Mesenchymal stem cell (in vitro differentiated cells and primary cell): Measurements from ENCODE around the gene RERE.

ENCODE experiments used
- DNase-seq: peaks from one replicate; pipeline ENCODE4 v3.0.0-alpha.2; 2013
- H2AFZ ChIP-seq: one replicate; pipeline ENCODE4 v1.6.1; 2013; ENCODE audit warnings: low read depth, mild to moderate bottlenecking, control low read depth, inconsistent platforms, low read length, moderate library complexity
- H2AK5ac ChIP-seq: 2 replicates; pipeline ENCODE4 v1.6.1; 2013; ENCODE audit warnings: low read length, moderate library complexity, mild to moderate bottlenecking, inconsistent platforms; ENCODE audit not compliant: severe bottlenecking
- H2BK120ac ChIP-seq: one replicate; pipeline ENCODE4 v1.6.1; 2013; ENCODE audit warnings: low read depth, mild to moderate bottlenecking, inconsistent platforms, low read length, moderate library complexity
- H2BK12ac ChIP-seq, 2 experiments: one replicate each; pipeline ENCODE4 v1.6.1; 2013; ENCODE audit warnings: inconsistent platforms in 2 of 2, low read length in 2 of 2, mild to moderate bottlenecking in 2 of 2, moderate library complexity in 2 of 2, control low read depth in 1 of 2
- H2BK15ac ChIP-seq: one replicate; pipeline ENCODE4 v1.6.1; 2013; ENCODE audit warnings: mild to moderate bottlenecking, low read depth, inconsistent platforms; ENCODE audit not compliant: poor library complexity, severe bottlenecking
- H2BK5ac ChIP-seq: 2 replicates; pipeline ENCODE4 v1.6.1; 2013; ENCODE audit warnings: low read depth, mild to moderate bottlenecking, low read length, control low read depth, inconsistent platforms; ENCODE audit not compliant: poor library complexity, severe bottlenecking
- H3K14ac ChIP-seq, 2 experiments: one replicate each; pipeline ENCODE4 v1.6.1; 2013; ENCODE audit warnings: inconsistent platforms in 2 of 2, low read length in 2 of 2, control low read depth in 1 of 2, mild to moderate bottlenecking in 1 of 2, moderate library complexity in 1 of 2
- H3K18ac ChIP-seq, 2 experiments: one replicate each; pipeline ENCODE4 v1.6.1; 2013; ENCODE audit warnings: inconsistent platforms in 2 of 2, low read length in 2 of 2, control low read depth in 1 of 2, low read depth in 1 of 2, mild to moderate bottlenecking in 1 of 2
- H3K23ac ChIP-seq, 2 experiments: one replicate each; pipeline ENCODE4 v1.6.1; 2013; ENCODE audit warnings: inconsistent platforms in 2 of 2, low read length in 2 of 2, mild to moderate bottlenecking in 2 of 2, moderate library complexity in 2 of 2, control low read depth in 1 of 2
- H3K27ac ChIP-seq: 2 replicates; pipeline ENCODE4 v1.5.1; 2013; ENCODE audit warnings: mild to moderate bottlenecking, moderate library complexity, low read length, control low read depth, inconsistent platforms; ENCODE audit not compliant: poor library complexity, severe bottlenecking
- H3K27me3 ChIP-seq, 2 experiments: 2 replicates each; pipeline versions ENCODE4 v1.6.1 to v1.7.0; 2013; ENCODE audit warnings: low read length in 2 of 2, mild to moderate bottlenecking in 2 of 2, moderate library complexity in 2 of 2, control low read depth in 1 of 2, inconsistent platforms in 1 of 2; ENCODE audit not compliant: control insufficient read depth in 1 of 2, insufficient read depth in 1 of 2
- H3K36me3 ChIP-seq, 2 experiments: 2 replicates each; pipeline versions ENCODE4 v1.6.1 to v1.7.0; 2013; ENCODE audit warnings: low read length in 2 of 2, control low read depth in 1 of 2, inconsistent platforms in 1 of 2, low read depth in 1 of 2, mild to moderate bottlenecking in 1 of 2; ENCODE audit not compliant: insufficient read depth in 2 of 2, control insufficient read depth in 1 of 2
- H3K4ac ChIP-seq, 2 experiments: one replicate each; pipeline ENCODE4 v1.6.1; 2013; ENCODE audit warnings: inconsistent platforms in 2 of 2, low read length in 2 of 2, mild to moderate bottlenecking in 2 of 2, moderate library complexity in 2 of 2, control low read depth in 1 of 2, low read depth in 1 of 2
- H3K4me1 ChIP-seq: 2 replicates; pipeline ENCODE4 v1.6.1; 2013; ENCODE audit warnings: low read depth, low read length, control low read depth; ENCODE audit not compliant: control insufficient read depth, insufficient read depth
- H3K4me2 ChIP-seq: 2 replicates; pipeline ENCODE4 v1.6.1; 2013; ENCODE audit warnings: low read length, mild to moderate bottlenecking, inconsistent platforms; ENCODE audit not compliant: poor library complexity, severe bottlenecking
- H3K4me3 ChIP-seq, 2 experiments: 2 replicates each; pipeline versions ENCODE4 v1.5.1 to v1.7.0; 2013; ENCODE audit warnings: low read length in 2 of 2, mild to moderate bottlenecking in 2 of 2, control low read depth in 1 of 2, low read depth in 1 of 2; ENCODE audit not compliant: insufficient read depth in 1 of 2
- H3K79me1 ChIP-seq: replicated peaks from 2 replicates; pipeline ENCODE4 v1.6.1; 2013; ENCODE audit warnings: mild to moderate bottlenecking, control low read depth, low read length, inconsistent platforms; ENCODE audit not compliant: poor library complexity, severe bottlenecking
- H3K9ac ChIP-seq: 2 replicates; pipeline ENCODE4 v1.7.0; 2013; ENCODE audit warnings: mild to moderate bottlenecking, low read length, moderate library complexity
- H3K9me3 ChIP-seq: 2 replicates; pipeline ENCODE4 v1.7.0; 2013; ENCODE audit warnings: mild to moderate bottlenecking, low read length; ENCODE audit not compliant: control insufficient read depth
- H4K8ac ChIP-seq: one replicate; pipeline ENCODE4 v1.6.1; 2013; ENCODE audit warnings: inconsistent platforms, mild to moderate bottlenecking, low read length, moderate library complexity
- H4K91ac ChIP-seq: one replicate; pipeline ENCODE4 v1.6.1; 2013; ENCODE audit warnings: mild to moderate bottlenecking, low read length, inconsistent platforms
- WGBS: methylation state at CpG from one replicate; pipeline ENCODE4 v1.1.7; 2013; ENCODE audit warnings: mixed read lengths; 5-methylcytosine and 5-hydroxymethylcytosine counted together

RERE gene

GRCh38 chr1:8745749-8746390 lies 71.6 kb downstream of the RERE start:
- H2BK120ac ChIP-seq: no peak overlapping the region

GRCh38 chr1:8745346-8745745 lies 72.1 kb downstream of the RERE start:
- Histone ChIP-seq H3K4ac (no peak overlapping the region), H3K23ac (no peak overlapping the region), H2BK12ac (no peak overlapping the region), H3K4me1 (peaks cover 7% of the 10 kb centered on the region), H2BK5ac (no peak overlapping the region), H3K36me3 (no peaks in the 10 kb centered on the region), H2BK120ac (no peak overlapping the region), H2AFZ (no peak overlapping the region), H3K14ac (no peak overlapping the region), H3K4me2 (no peak overlapping the region), H3K18ac (no peak overlapping the region), H3K9ac (no peak overlapping the region), H3K4me3 (no peak overlapping the region), H4K8ac (no peak overlapping the region), H3K27me3 (no peaks in the 10 kb centered on the region), H3K27ac (no peak overlapping the region), H2BK15ac (no peak overlapping the region), H3K79me1 (peaks cover 10% of the 10 kb centered on the region), H3K9me3 (no peaks in the 10 kb centered on the region), H4K91ac (no peak overlapping the region), H2AK5ac (no peak overlapping the region)
- WGBS: 96% methylated on average over 6 of the region's 6 CpGs
- no peak for DNase-seq

More at GRCh38 chr1:8745749-8746390, 71.6 kb downstream of the RERE start:
- H3K18ac ChIP-seq: no peak overlapping the region
- no peak overlapping the region for H3K4me3 ChIP-seq
- H3K79me1 ChIP-seq: peaks cover 10% of the 10 kb centered on the region
- H3K4me1 ChIP-seq: peaks cover 6% of the 10 kb centered on the region
- no peak overlapping the region for H2AK5ac ChIP-seq
- H4K91ac ChIP-seq: no peak overlapping the region
- H3K4me2 ChIP-seq: no peak overlapping the region
- no peak overlapping the region for H3K27ac ChIP-seq
- H2BK15ac ChIP-seq: no peak overlapping the region
- H2BK12ac ChIP-seq: no peak overlapping the region
- H3K14ac ChIP-seq: no peak overlapping the region
- H3K23ac ChIP-seq: no peak overlapping the region
- no peaks in the 10 kb centered on the region for H3K27me3 ChIP-seq
- H2BK5ac ChIP-seq: no peak overlapping the region
- no peak overlapping the region for H3K4ac ChIP-seq
- no peaks in the 10 kb centered on the region for H3K36me3 ChIP-seq
- DNase-seq: no peak
- no peaks in the 10 kb centered on the region for H3K9me3 ChIP-seq
- whole genome bisulfite sequencing: 89% methylated on average over 5 of the region's 6 CpGs
- no peak overlapping the region for H3K9ac ChIP-seq
- no peak overlapping the region for H4K8ac ChIP-seq
- H2AFZ ChIP-seq: no peak overlapping the region

DNA sequence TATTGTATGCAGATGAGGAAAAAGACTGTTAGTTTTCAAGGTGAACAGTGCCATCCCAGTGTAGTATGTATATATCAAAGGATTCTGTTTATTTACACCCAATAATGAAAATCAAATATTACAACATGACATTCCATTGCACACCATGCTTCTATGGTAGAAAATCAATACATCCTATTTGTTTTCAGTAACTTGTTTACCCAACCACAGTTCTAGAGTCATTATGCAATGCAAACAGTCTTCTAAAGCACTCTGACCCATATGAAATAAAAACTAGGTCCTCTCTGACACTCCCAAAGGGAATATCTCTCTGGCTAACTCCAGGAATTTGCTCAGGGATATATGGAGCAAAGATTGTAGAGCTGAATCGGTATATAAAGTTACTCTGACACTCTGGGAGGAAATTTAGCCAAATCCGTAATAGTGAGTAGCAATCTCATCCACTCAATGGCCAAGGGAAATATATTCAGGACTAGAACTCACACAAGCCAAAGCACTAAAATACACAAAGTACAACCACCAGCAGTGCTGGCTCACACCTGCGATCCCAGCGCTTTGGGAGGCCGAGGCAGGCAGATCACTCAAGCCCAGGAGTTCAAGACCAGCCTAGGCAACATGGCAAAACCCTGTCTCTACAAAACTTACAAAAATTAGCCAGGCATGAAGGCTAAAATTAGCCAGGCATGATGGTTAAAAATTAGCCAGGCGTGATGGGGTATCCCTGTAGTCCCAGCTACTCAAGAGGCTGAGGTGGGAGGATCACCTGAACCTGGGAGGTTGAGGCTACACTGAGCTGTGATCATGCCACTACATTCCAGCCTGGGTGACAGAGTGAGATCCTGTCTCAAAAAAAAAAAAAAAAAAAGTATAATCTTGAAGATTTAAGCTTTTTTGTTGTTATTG lies 75.2 kb downstream of the RERE start:
- peak; percentile 14 for DNase-seq
- no peak overlapping the region for H2AFZ ChIP-seq
- H2BK15ac ChIP-seq: no peak overlapping the region
- H3K4me3 ChIP-seq: no peak overlapping the region
- no peak overlapping the region for H2BK120ac ChIP-seq
- H4K8ac ChIP-seq: no peak overlapping the region
- H2AK5ac ChIP-seq: no peak overlapping the region
- H3K18ac ChIP-seq: no peak overlapping the region
- peak overlapping the region in 1 of 2 experiments; percentile 26 for H3K4ac ChIP-seq
- no peak overlapping the region for H4K91ac ChIP-seq
- no peak overlapping the region for H3K27ac ChIP-seq
- H2BK12ac ChIP-seq: no peak overlapping the region
- no peaks in the 10 kb centered on the region for H3K27me3 ChIP-seq
- peaks cover 22% of the 10 kb centered on the region for H3K79me1 ChIP-seq
- H3K23ac ChIP-seq: no peak overlapping the region
- no peak overlapping the region for H3K9ac ChIP-seq
- peaks cover 8% of the 10 kb centered on the region for H3K9me3 ChIP-seq
- WGBS: 93% methylated on average over 6 of the region's 6 CpGs
- H3K4me1 ChIP-seq: peaks cover 7% of the 10 kb centered on the region
- H3K14ac ChIP-seq: no peak overlapping the region
- H2BK5ac ChIP-seq: no peak overlapping the region
- peaks cover 0 to 5% of the 10 kb centered on the region in 2 experiments for H3K36me3 ChIP-seq
- no peak overlapping the region for H3K4me2 ChIP-seq

DNA sequence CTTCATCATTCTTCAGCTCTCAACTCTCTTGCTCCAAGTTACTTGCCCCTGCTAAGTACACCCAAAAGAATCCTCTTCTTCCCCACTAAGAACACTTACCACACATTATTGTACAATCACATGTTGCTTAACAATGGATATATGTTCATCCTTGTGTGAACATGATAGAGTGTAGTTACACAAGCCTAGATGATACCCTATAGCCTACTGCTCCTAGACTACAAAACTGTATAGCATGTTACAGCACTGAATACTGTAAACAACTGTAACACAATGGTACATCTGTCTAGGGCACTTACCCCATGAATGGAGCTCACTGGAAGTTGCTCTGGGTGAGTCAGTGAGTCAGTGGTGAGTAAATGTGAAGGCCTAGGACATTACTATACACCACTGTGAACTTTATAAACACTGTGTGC lies 77.4 kb downstream of the RERE start:
- Histone ChIP-seq H3K4ac (no peak overlapping the region), H3K27me3 (no peaks in the 10 kb centered on the region), H3K4me1 (peaks cover 5% of the 10 kb centered on the region), H3K79me1 (peaks cover 19% of the 10 kb centered on the region), H3K9me3 (peaks cover 8% of the 10 kb centered on the region), H3K4me3 (no peak overlapping the region), H2BK120ac (no peak overlapping the region), H3K36me3 (peaks cover 0 to 5% of the 10 kb centered on the region in 2 experiments), H2BK12ac (no peak overlapping the region), H2AFZ (no peak overlapping the region), H2BK15ac (no peak overlapping the region), H3K23ac (no peak overlapping the region), H3K4me2 (no peak overlapping the region), H2BK5ac (no peak overlapping the region), H2AK5ac (no peak overlapping the region), H3K27ac (peak overlapping the region; percentile 19), H4K91ac (no peak overlapping the region), H3K18ac (no peak overlapping the region), H3K14ac (no peak overlapping the region), H3K9ac (peak overlapping the region; percentile 41), H4K8ac (no peak overlapping the region)
- DNase-seq: peak; percentile 96
